Activated naive CD8-positive, alpha-beta T cell treated with anti-CD3 and anti-CD28 coated beads, Interleukin-2, amount 50 U/mL, for 24 hours (primary cell): ENCODE results near the gene NPAT.

ENCODE experiments used
- ATAC-seq: fragments of 150-1000 bp; cut with Tn5 transposase; one replicate; pipeline ENCODE4 v1.10.0; 2021
- DNase-seq: peaks from one replicate; pipeline ENCODE4 v3.0.0; 2021
- H3K27ac Mint-ChIP-seq: one replicate; pipeline ENCODE4 v1.8.0; 2021; ENCODE audit warnings: mild to moderate bottlenecking, mixed read lengths
- H3K27me3 Mint-ChIP-seq: one replicate; pipeline ENCODE4 v1.8.0; 2021; ENCODE audit warnings: mixed read lengths
- H3K36me3 Mint-ChIP-seq: one replicate; pipeline ENCODE4 v1.8.0; 2021; ENCODE audit warnings: low read depth, mixed read lengths
- H3K4me1 Mint-ChIP-seq: one replicate; pipeline ENCODE4 v1.8.0; 2021; ENCODE audit warnings: mixed read lengths
- H3K4me3 Mint-ChIP-seq: one replicate; pipeline ENCODE4 v1.8.0; 2021; ENCODE audit warnings: mild to moderate bottlenecking, moderate library complexity, mixed read lengths
- H3K9me3 Mint-ChIP-seq: one replicate; pipeline ENCODE4 v1.8.0; 2021; ENCODE audit warnings: mixed read lengths

Gene NPAT

GRCh38 chr11:108222574-108223347 lies at the start of gene NPAT, which contains the start of gene ATM:
Gene NPAT, minus strand, starts transcription at chr11:108222638. Its CDS starts 102 bp downstream, at chr11:108222536.
Gene ATM, plus strand, starts transcription at chr11:108223067. Its CDS starts 4,558 bp downstream, at chr11:108227625.
- ATAC-seq (peak; percentile 81), DNase-seq (peak; percentile 98)
- no peaks in the 10 kb centered on the region for H3K27me3 Mint-ChIP-seq
- H3K4me1 Mint-ChIP-seq = peaks cover 59% of the 10 kb centered on the region
- no peak within 1 kb of the TSS for H3K4me3 Mint-ChIP-seq
- H3K27ac Mint-ChIP-seq = no peak within 1 kb of the TSS
- no peaks in the 10 kb centered on the region for H3K9me3 Mint-ChIP-seq
- H3K36me3 Mint-ChIP-seq = peaks cover 23% of the 10 kb centered on the region

GRCh38 chr11:108269583-108269982 lies 47.1 kb upstream of the NPAT start:
- H3K27ac Mint-ChIP-seq = peak overlapping the region; percentile 47

GRCh38 chr11:108253176-108253575 lies 30.7 kb upstream of the NPAT start:
- Mint-ChIP-seq H3K4me3 (no peak overlapping the region), H3K27ac (no peak overlapping the region), H3K9me3 (no peaks in the 10 kb centered on the region), H3K4me1 (peaks cover 46% of the 10 kb centered on the region), H3K27me3 (no peaks in the 10 kb centered on the region), H3K36me3 (peaks cover 56% of the 10 kb centered on the region)
- DNase-seq (no peak), ATAC-seq (no peak)

More at GRCh38 chr11:108269583-108269982, 47.1 kb upstream of the NPAT start:
- H3K4me1 Mint-ChIP-seq = peaks cover 33% of the 10 kb centered on the region
- H3K4me3 Mint-ChIP-seq = no peak overlapping the region
- H3K36me3 Mint-ChIP-seq = peaks cover 54% of the 10 kb centered on the region
- DNase-seq (no peak), ATAC-seq (peak; percentile 85)
- peaks cover 10% of the 10 kb centered on the region for H3K9me3 Mint-ChIP-seq
- no peaks in the 10 kb centered on the region for H3K27me3 Mint-ChIP-seq

GRCh38 chr11:108246885-108247284 lies 24.4 kb upstream of the NPAT start:
- Mint-ChIP-seq H3K4me1 (peaks cover 74% of the 10 kb centered on the region), H3K9me3 (no peaks in the 10 kb centered on the region), H3K27me3 (no peaks in the 10 kb centered on the region), H3K36me3 (peaks cover 42% of the 10 kb centered on the region), H3K4me3 (peak overlapping the region; percentile 24), H3K27ac (peak overlapping the region; percentile 53)
- DNase-seq (no peak), ATAC-seq (no peak)

- DNase-seq = no peak
- H3K4me1 Mint-ChIP-seq = peaks cover 77% of the 10 kb centered on the region
- H3K4me3 Mint-ChIP-seq = peak overlapping the region; percentile 24
- H3K27ac Mint-ChIP-seq = peak overlapping the region; percentile 53
- H3K36me3 Mint-ChIP-seq = peaks cover 39% of the 10 kb centered on the region
- H3K27me3 Mint-ChIP-seq = no peaks in the 10 kb centered on the region
- H3K9me3 Mint-ChIP-seq = no peaks in the 10 kb centered on the region
- ATAC-seq = no peak
These were observed 23.9 kb upstream of the NPAT start for GRCh38 chr11:108246308-108246707.

GRCh38 chr11:108242422-108242821 lies 20.0 kb upstream of the NPAT start:
- Mint-ChIP-seq H3K27me3 (no peaks in the 10 kb centered on the region), H3K27ac (peak overlapping the region; percentile 69), H3K4me1 (peaks cover 84% of the 10 kb centered on the region), H3K4me3 (peak overlapping the region; percentile 61), H3K9me3 (no peaks in the 10 kb centered on the region), H3K36me3 (peaks cover 35% of the 10 kb centered on the region)
- DNase-seq = no peak
- ATAC-seq = no peak

- Mint-ChIP-seq H3K4me3 (peak overlapping the region; percentile 61), H3K36me3 (peaks cover 40% of the 10 kb centered on the region), H3K27me3 (no peaks in the 10 kb centered on the region), H3K4me1 (peaks cover 85% of the 10 kb centered on the region), H3K27ac (peak overlapping the region; percentile 69), H3K9me3 (no peaks in the 10 kb centered on the region)
- peak; percentile 46 for DNase-seq
- ATAC-seq = peak; percentile 84
These were observed 19.0 kb upstream of the NPAT start for GRCh38 chr11:108241330-108242037.

GRCh38 chr11:108239076-108239475 lies 16.6 kb upstream of the NPAT start:
- no peaks in the 10 kb centered on the region for H3K9me3 Mint-ChIP-seq
- peak overlapping the region; percentile 76 for H3K27ac Mint-ChIP-seq
- DNase-seq (no peak), ATAC-seq (no peak)
- H3K27me3 Mint-ChIP-seq = no peaks in the 10 kb centered on the region
- H3K4me1 Mint-ChIP-seq = peaks cover 85% of the 10 kb centered on the region
- H3K36me3 Mint-ChIP-seq = peaks cover 44% of the 10 kb centered on the region
- peak overlapping the region; percentile 12 for H3K4me3 Mint-ChIP-seq

- Mint-ChIP-seq H3K27ac (peak overlapping the region; percentile 95), H3K4me3 (peak overlapping the region; percentile 78), H3K9me3 (no peaks in the 10 kb centered on the region), H3K27me3 (no peaks in the 10 kb centered on the region), H3K36me3 (peaks cover 49% of the 10 kb centered on the region), H3K4me1 (peaks cover 87% of the 10 kb centered on the region)
- DNase-seq = no peak
- peak; percentile 30 for ATAC-seq
These were observed 14.6 kb upstream of the NPAT start for GRCh38 chr11:108237058-108237481.

GRCh38 chr11:108235633-108236032 lies 13.2 kb upstream of the NPAT start:
- DNase-seq (no peak), ATAC-seq (no peak)
- H3K9me3 Mint-ChIP-seq = no peaks in the 10 kb centered on the region
- peak overlapping the region; percentile 95 for H3K27ac Mint-ChIP-seq
- H3K4me1 Mint-ChIP-seq = peaks cover 89% of the 10 kb centered on the region
- H3K4me3 Mint-ChIP-seq = peak overlapping the region; percentile 78
- peaks cover 56% of the 10 kb centered on the region for H3K36me3 Mint-ChIP-seq
- no peaks in the 10 kb centered on the region for H3K27me3 Mint-ChIP-seq

- no peak for ATAC-seq
- peak overlapping the region; percentile 95 for H3K27ac Mint-ChIP-seq
- peaks cover 89% of the 10 kb centered on the region for H3K4me1 Mint-ChIP-seq
- peaks cover 57% of the 10 kb centered on the region for H3K36me3 Mint-ChIP-seq
- H3K27me3 Mint-ChIP-seq = no peaks in the 10 kb centered on the region
- DNase-seq = no peak
- H3K9me3 Mint-ChIP-seq = no peaks in the 10 kb centered on the region
- no peak overlapping the region for H3K4me3 Mint-ChIP-seq
These were observed 12.8 kb upstream of the NPAT start for GRCh38 chr11:108235192-108235591.

GRCh38 chr11:108233277-108233945 lies 11.0 kb upstream of the NPAT start:
- no peaks in the 10 kb centered on the region for H3K9me3 Mint-ChIP-seq
- ATAC-seq (no peak), DNase-seq (no peak)
- H3K36me3 Mint-ChIP-seq = peaks cover 62% of the 10 kb centered on the region
- H3K27ac Mint-ChIP-seq = no peak overlapping the region
- H3K4me1 Mint-ChIP-seq = peaks cover 88% of the 10 kb centered on the region
- H3K27me3 Mint-ChIP-seq = no peaks in the 10 kb centered on the region
- no peak overlapping the region for H3K4me3 Mint-ChIP-seq

GRCh38 chr11:108228251-108228650 lies 5.8 kb upstream of the NPAT start:
- Mint-ChIP-seq H3K4me3 (no peak overlapping the region), H3K36me3 (peaks cover 36% of the 10 kb centered on the region), H3K27ac (no peak overlapping the region), H3K9me3 (no peaks in the 10 kb centered on the region), H3K27me3 (no peaks in the 10 kb centered on the region), H3K4me1 (peaks cover 75% of the 10 kb centered on the region)
- DNase-seq (no peak), ATAC-seq (no peak)

GRCh38 chr11:108226036-108226435 lies 3.6 kb upstream of the NPAT start:
- H3K27ac Mint-ChIP-seq = no peak overlapping the region

More at GRCh38 chr11:108226036-108226435, 3.6 kb upstream of the NPAT start:
- Mint-ChIP-seq H3K4me3 (no peak overlapping the region), H3K4me1 (peaks cover 55% of the 10 kb centered on the region), H3K27me3 (no peaks in the 10 kb centered on the region), H3K36me3 (peaks cover 23% of the 10 kb centered on the region), H3K9me3 (no peaks in the 10 kb centered on the region)
- ATAC-seq (no peak), DNase-seq (no peak)
